Stomach (tissue), 4 donors: Measurements from ENCODE around the gene CCND1.

Experiments used
- POLR2A ChIP-seq, 4 donors: fragments of 450-650 bp; IDR thresholded peaks; one replicate each; pipeline ENCODE4 v1.6.1; 2016; ENCODE audit warnings: antibody characterized with exemption in 4 of 4, control low read depth in 2 of 4, mild to moderate bottlenecking in 1 of 4, moderate library complexity in 1 of 4
- POLR2AphosphoS5 ChIP-seq, 3 donors: sonication (generic); formaldehyde crosslinking; IDR thresholded peaks; one replicate each; pipeline ENCODE4 v1.6.1; 2016; ENCODE audit warnings: antibody characterized with exemption in 3 of 3
- TF ChIP-seq, protein P1 (sequence below), 7 experiments: fragments of 450-650 bp in 4 of 7; fragments of 200-600 bp in 3 of 7; sonication (generic) in 3 of 7; IDR thresholded peaks; one replicate each; pipeline ENCODE4 v1.5.1; 2016 to 2019; ENCODE audit warnings: antibody characterized with exemption in 7 of 7, control low read depth in 2 of 7, mild to moderate bottlenecking in 1 of 7

- TF ChIP-seq, protein P1, sequence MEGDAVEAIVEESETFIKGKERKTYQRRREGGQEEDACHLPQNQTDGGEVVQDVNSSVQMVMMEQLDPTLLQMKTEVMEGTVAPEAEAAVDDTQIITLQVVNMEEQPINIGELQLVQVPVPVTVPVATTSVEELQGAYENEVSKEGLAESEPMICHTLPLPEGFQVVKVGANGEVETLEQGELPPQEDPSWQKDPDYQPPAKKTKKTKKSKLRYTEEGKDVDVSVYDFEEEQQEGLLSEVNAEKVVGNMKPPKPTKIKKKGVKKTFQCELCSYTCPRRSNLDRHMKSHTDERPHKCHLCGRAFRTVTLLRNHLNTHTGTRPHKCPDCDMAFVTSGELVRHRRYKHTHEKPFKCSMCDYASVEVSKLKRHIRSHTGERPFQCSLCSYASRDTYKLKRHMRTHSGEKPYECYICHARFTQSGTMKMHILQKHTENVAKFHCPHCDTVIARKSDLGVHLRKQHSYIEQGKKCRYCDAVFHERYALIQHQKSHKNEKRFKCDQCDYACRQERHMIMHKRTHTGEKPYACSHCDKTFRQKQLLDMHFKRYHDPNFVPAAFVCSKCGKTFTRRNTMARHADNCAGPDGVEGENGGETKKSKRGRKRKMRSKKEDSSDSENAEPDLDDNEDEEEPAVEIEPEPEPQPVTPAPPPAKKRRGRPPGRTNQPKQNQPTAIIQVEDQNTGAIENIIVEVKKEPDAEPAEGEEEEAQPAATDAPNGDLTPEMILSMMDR (IDR thresholded peaks at IDR 0.05) = no peak
- no peak for TF ChIP-seq POLR2A (IDR thresholded peaks at IDR 0.05)
- no peak for TF ChIP-seq POLR2AphosphoS5 (IDR thresholded peaks at IDR 0.05)
These were observed 48.7 kb downstream of the CCND1 start for GRCh38 chr11:69689484-69690319.
